HG03558 (cell line): ENCODE data around the gene TBX2.
"Not testable (repeated sequence)": the region's sequence is repeated elsewhere in the genome, so short reads cannot be mapped to it uniquely, and the experiment has no call there.

ENCODE experiments used
- ATAC-seq: cut with Tn5 transposase; IDR thresholded peaks from one replicate; pipeline ENCODE4 v1.9.1; 2021; ENCODE audit warnings: moderate number of reproducible peaks; ENCODE audit not compliant: unreplicated experiment; ENCODE audit errors: extremely low read depth

The TBX2 gene

DNA sequence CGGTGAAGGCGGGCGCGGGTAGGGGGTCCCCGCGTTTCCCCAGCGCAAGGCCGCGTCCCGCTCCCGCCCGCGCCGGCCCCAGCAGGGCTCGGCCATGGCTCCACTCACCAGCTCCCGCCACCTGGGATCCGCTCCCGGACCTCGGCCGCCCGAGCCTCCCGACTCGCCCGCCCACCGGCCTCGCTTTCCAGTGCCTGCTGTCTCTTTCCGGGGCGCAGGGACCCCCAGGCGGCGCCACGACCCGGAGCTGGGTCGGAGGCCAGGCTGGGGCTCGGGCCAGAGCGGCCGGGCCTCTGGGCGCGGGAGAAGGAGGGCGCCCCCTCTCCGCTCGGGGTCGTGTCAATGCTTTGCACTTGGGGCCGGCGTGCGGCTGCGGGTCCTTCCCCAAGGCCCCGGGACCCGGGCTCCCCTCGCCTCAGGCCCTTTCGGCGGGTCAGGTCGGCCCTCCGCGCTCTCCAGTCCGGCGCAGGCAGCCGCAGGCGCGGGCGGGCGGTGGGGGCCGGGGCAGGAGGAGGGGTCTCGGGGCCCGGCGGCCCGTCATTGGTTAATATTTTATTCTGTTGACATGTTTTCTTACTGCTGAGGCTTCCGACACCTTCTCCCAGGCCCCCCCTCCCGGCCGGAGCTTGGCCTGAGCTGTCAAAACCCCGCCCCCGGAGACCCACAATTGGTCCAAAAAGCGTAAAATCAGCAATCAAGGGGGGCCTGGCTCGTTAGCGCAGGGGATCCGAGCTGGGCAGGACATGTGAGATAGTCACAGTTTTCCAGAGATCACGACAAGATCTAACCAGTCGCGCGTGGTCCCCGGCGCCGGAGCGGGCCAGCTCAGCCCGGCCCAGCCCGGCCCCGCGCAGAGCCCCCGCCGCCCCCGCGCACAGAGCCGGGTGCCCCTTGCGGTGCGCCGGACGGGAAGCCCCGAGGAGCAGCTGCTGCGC lies at the start of gene TBX2:
Gene TBX2, plus strand, starts transcription at position 713 of the 935 bp plus-strand sequence. CDS start 334 bp downstream, outside the sequence.
- ATAC-seq: no peak

DNA sequence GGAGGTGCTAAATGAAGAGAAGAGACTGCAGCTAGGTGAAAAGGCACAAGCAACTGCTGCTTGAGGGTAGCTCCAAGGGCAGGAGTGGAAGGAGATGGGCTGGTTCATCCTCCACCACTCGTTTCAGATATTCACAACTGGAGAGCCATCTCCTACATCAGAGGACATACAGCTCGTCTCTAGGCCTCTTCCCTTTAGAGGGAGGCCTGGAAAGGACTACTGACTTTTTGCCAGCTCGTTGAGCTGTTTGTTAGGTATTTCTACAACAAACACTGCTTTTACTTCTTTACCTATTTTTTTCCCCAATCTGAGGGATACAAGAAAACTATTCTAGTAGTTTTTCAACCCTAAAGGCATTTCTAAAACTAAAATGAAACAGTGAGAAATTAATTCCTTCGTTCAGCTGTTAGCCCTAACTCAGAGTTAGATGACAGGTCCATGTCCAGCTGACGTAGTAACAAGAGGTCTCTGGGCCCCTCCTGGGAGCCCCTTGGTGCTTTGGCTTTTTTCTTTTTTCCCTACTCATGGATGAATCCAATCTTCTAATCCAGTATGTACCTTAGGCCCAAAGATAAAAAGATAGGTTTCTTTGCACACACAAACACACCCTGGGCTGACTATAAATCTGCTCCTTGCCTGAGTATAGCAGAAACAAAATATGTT lies 47.8 kb upstream of the TBX2 start:
- no peak for ATAC-seq

DNA sequence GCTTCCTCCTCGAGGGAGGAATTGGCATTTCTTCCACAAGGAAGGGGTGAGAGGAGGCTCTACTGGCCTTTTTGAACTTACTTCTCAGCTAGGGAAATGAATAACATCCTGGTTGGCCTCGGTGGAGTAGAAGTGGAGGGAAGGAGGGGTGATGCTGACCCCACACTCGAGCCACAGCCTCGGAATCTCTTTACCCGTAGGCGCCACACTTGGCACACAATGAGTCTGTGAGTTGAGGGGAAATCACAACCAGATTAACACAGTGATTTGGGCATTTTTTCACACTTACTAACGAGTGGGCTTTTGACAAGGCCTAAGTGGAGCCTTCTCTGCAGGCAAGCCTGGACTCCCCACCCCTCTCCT lies 47.3 kb upstream of the TBX2 start:
- no peak for ATAC-seq

DNA sequence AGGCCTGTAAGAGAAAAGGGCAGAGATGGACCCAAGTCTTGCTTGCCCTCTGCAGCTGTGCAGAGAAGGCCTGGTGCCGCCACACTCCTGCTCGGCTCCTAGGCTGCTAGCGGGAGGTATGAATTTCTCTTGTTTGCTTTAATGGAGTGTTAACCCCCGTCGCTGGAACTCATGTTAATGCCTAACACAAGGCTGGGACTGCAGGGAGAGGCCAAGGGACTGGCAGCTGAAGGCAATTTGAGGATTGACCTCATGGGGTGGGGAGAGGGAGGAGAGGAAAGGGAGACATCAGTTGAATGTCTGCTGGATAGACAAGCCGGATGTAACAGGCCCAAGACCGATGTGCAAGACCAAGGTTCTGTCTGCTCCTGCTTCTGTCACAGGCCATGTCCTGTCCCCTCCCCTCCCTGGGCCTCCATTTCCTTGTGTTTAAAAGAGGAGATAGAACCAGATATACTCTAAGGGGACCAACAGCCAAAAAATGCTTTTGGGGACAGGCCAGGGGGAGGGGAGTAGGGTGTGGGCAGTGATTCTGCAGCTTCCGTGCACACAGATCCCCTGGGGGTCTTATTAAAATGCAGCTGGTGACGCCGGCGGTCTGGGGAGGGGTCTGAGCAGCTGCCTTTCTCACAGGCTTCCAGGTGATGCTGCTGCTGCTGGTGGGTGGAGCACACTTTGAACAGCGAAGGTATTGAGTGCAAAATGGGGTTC lies 46.7 kb upstream of the TBX2 start:
- ATAC-seq: no peak

DNA sequence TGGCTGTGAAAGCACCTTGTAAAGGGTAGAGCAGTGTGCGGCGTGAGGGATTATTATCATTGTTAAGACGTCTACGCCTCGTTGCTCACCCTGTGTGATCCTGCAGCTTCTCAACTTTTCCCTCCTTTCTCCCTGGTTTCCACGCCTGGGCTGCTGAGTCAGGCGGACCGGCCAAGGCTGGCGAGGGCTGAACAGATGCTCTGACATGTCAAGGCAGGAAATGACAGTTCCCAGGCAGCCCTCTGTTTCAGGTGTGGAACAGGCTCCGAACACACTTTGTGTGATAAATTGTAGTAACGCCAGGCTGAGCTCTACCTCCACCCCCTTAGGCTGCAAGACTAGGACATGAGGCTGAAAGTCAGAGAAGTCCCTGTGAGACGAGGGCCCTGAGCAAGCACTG lies 46.0 kb upstream of the TBX2 start:
- no peak for ATAC-seq

DNA sequence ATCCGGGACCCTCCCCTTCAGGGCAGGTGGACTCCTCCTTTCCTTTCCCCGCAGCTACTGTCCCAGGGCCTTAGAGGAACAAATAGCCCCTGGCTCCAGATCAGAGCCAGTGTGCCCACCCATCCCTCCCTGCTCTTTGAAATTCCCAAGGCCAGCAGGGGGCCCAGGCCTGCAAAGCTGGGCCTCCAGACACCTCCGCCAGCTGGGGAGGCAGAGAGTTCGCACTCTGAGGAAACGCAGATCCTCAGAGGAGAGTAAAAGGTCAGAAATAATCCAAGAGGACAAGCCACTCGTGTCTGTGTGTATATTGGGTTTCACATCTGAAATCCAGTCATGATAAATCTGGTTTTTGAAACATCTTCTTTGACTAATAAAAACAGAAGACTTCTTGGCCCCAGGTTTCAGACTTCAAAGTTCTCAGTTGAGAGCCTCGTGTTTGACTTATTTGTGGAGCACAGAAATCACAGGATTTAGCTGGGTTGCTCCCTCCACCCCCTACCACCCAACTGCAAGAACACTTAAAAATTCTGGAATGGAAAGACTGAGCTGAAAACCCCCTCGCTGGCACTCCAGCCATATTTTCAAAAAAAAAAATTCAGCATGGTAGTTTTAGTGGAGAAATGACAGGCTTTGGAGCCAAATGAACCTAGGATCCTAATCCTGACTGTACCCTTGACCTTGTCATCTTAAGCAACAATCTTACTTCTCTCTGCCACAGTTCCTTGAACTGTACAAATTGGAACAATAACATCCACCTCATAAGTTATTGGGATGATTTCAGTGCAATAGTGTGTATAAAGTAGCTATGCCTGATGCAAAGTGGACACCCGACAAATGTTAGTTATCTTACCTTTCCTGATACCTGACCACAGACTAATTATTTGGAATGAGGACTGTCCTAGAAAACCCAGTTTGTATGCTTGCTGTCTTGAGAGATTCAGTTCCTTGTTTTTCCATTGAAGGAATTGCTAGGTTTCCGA lies 44.5 kb upstream of the TBX2 start:
- no peak for ATAC-seq

DNA sequence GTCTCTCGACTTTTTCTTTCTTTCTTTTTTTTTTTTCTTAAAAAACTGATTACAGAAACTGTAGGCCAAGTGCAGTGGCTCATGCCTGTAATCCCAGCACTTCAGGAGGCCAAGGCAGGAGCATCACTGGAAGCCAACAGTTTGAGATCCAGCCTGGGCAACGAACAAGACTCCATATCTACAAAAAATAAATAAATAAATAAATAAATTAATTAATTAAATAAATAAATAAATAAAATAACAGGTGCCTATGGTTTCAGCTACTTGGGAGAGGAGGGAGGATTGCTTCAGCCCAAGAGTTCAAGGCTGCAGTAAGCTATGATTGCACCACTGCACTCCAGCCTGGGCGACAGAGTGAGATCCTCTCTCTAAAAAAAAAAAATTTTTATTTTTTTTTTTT lies 42.6 kb upstream of the TBX2 start:
- not testable (repeated sequence) for ATAC-seq

DNA sequence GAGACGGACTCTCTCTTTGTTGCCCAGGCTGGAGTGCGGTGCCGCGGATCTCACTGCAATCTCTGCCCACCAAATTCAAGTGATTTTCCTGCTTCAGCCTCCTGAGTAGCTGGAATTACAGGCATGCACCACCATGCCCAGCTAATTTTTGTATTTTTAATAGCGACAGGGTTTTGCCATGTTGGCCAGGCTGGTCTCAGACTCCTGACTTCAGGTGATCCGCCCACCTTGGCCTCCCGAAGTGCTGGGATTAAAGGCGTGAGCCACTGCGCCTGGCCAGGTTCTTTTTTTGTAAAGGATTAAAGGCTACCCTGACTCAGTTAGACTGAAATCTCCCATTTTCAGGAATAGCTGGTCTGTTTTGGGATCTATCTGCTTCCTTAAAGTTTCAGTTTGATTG lies 40.1 kb upstream of the TBX2 start:
- ATAC-seq: not testable (repeated sequence)

DNA sequence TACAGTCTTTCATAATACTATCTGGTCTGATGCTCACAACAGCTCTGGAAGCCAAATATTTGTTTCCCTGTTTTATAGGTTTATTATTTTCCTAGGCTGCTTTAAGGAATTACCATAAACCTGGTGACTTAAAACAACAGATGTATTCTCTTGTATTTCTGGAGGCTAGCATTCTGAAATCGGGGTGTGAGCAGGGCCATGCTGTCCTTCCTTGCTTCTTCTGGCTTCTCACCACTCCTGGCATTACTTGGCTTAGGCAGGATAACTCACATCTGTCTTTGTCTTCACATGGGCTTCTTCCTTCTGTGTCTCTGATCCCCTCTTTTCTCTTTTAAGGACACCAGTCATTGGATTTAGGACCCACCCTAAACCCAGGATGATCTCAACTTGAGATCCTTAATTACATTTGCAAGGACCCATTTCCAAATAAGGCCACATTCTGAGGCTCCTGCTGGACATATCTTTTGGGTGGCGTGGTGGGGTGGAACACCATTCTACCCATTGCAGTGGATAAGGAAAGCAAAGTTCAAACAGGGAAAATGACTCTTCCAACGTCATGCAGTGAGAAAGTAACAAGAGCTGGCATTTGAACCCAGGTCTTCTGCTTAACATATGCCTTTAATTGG lies 39.2 kb upstream of the TBX2 start:
- no peak for ATAC-seq

DNA sequence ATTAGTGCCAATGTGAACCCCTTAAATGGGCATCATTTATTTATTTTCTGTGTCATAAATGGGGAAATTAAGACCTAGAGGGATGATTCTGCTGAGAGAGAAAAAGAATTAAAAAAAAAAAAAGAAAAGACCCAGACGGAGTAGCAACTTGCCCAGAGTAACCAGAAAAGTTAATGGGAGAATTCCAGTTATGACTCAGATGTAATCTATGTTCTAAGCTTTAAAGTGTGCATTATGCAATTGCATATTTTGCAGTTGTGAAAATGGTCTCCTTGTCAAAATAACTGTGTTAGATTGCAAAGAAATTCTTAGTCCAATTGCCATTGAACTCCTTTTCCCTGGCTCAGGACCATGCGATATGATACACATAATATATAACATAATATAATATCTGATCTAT lies 38.6 kb upstream of the TBX2 start:
- no peak for ATAC-seq

DNA sequence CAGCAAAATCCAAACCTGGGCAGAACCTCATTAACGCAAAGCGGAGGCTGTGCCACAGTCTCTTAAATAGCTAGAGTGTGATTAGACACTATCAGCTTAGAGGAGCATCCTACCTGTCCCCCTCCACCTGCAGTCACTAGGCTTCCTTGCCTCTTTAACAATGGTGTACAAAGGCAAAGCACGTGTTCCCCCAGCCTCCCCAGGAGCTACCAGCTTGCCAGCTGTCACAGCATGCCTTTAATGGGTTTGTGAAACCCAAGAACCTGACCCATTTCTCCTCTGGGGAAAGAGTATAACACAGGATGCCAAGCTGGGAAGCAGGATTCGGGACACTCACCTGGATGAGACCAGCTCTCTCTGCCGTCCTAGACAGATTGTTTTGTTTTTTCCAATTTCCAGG lies 37.2 kb upstream of the TBX2 start:
- ATAC-seq: no peak

DNA sequence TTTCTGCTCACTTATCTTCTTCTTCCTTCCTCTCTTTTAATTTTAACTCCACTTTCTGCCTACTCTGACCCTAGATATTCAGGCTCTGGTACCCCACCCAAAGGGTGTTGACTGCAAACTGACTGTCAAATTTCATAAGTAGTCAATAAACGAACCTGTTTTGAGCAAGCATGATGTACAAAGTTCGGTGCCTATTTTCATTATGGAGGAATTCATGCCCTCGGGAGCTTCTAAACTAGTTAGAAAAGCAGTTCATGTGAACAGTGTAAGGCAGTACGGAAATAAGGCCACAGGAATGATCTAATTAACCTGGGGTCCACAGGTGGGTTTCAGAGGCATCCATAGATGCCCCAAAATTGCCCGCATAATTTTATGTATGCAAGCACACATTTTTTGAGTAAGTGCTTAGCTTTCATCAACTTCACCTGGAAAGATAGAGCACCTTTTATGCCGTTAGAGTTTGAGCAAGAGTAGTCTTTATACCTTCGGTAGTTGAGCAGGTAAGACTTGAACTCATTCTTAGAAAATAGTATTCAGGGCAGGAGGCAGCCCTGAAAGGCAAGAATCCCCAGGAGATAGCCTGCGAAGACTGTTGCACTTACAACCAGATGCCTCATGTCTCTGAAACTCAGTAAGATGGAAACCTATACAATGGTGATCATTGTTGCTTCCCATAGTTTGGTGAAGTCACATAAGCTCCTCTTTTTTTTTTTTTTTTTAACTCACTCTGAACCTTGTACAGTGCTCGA lies 36.6 kb upstream of the TBX2 start:
- no peak for ATAC-seq

DNA sequence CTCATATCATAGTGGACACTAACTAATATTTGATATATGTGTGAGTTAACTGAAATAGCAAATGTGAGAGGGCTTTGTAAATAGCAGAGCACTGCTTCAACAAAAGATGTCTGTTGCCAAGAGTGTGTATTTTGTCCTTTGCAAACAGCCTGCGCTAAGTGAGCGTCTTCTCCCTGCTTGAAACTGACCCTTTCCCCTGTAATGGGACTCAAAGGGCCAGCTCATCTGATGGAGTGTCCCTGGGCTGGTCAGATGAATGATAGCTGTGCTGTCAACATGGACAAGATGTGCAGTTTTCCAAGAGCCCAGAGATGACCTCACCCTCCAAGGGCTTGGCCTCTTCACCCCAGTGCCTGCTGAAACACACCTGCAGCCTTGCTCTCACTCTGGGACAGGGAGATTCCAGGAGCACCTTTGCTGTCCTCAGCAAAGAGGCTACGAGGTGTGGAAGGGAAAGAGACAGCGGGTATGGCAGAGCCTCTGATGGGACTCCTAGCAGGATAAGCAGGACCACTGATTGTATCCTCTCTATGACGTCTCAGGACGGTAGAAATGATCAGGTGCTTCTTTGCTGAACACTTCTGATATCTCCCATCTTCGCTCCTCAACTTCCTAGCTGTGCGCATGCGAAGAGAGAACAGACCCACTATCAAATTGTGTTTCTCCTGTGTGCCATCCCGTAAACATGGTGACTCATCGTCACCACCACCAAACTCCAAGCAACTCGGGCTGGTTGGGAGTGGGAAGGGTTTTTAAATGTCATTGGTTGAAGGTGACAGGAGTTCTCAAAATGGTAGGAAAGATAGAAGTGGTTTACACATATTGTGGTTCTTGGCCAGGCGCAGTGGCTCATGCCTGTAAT lies 35.8 kb upstream of the TBX2 start:
- no peak for ATAC-seq

DNA sequence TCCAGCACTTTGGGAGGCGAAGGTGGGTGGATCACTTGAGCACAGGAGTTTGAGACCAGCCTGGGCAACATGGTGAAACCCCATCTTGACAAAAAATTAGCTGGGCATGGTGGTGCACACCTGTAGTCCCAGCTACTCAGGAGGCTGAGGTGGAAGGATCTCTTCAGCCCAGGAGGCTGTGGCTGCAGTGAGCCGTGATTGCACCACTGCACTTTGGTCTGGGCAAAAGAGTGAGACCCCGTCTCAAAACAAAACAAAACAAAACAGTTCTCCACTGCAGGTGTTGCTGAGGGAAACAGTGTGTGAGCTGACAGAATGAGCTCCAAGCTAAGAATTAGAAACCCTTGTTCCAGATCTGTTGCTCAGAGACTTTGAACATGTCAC lies 35.2 kb upstream of the TBX2 start:
- no peak for ATAC-seq

DNA sequence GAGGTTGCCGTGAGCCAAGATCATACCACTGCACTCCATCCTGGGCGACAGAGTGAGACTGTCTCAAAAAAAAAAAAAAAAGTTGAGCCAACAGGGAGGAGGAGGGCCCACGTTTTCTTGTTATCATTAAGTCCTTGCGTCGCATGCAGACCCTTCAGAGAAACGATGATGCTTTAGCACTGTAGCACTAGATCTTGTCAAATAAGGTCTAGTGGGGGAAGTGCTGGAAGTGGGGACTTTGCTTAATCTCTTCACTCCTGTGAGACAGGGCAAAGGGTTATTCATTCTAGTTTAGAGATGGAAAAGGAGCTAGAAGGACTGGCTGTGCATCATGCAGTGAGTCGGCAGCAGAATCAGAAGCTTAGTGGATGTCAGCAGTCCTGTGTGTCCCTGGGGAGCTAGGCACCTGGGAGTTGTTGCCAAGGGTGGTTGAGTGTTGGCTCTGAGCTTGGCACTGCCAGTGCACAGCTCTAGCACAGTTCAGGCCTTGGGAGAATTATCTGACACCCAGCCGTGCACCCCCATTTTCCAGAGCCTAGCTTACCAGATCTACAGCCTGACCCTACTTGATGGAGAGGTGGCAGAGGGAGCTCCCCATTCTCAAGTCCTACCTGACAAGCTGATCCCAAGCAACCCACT lies 33.4 kb upstream of the TBX2 start:
- no peak for ATAC-seq

DNA sequence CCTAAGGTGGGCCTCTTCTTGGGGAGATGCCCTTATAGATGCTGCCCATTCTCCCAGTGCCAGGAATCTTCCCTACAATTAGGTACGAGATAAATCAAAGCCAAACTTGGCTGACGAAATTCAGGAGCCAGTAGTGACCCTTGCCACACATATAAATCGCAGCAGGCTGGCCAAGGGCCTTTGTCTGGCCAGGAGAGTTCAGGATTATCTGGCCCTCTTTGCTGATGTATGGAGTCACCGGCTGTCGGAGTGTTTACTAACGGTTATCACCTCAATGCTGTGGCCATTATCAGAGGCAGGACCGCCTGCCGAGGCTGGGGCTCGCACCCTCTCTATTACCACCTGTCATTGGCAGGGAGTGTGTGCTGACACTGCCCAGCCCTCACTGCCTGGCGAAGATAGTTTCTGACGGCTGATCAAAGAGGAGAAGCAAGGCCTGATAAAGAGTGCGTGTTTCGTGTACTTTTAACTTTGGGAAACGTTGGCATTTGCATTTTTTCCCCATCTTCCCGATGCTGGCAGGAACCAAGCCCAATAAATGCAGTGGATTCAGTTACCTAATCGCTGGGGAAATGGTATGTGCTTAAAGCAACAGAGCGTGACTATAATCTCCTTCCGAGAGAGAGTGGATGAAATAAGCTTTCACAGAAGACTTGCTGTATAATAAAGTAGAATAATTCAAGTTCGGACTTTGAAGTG lies 32.8 kb upstream of the TBX2 start:
- ATAC-seq: no peak
